Smooth muscle cell of the brain vasculature (primary cell): ENCODE results near the gene ZNF750.

Source experiments
- DNase-seq: peaks from one replicate; pipeline ENCODE4 v3.0.0-alpha.2; 2012; ENCODE audit warnings: low read depth, low spot score

Gene ZNF750

GRCh38 chr17:82859431-82860403 lies 19.9 kb upstream of the ZNF750 start:
- no peak for DNase-seq

- no peak for DNase-seq
Observed at GRCh38 chr17:82858376-82859126, 18.7 kb upstream of the ZNF750 start.

- DNase-seq = no peak
Observed at GRCh38 chr17:82856361-82856760, 16.5 kb upstream of the ZNF750 start.

DNA sequence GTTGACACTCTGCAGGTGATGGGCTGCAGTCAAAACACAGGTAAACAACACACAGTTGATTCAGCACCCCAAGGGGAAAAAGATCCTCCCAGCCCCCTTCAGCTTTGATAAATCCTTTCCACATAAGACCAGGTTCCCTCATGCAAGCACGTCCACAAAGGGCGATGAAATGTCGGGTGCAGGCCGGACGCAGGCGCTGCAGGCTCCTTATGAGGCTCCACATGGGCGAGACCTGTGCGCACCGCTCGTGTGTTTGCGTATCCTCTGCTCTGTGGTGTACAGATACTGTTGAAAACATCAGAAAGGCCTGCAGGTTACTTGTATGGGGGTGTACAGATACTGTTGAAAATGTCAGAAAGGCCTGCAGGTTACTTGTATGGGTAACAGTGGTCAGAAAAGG lies 14.4 kb upstream of the ZNF750 start:
- no peak for DNase-seq

DNA sequence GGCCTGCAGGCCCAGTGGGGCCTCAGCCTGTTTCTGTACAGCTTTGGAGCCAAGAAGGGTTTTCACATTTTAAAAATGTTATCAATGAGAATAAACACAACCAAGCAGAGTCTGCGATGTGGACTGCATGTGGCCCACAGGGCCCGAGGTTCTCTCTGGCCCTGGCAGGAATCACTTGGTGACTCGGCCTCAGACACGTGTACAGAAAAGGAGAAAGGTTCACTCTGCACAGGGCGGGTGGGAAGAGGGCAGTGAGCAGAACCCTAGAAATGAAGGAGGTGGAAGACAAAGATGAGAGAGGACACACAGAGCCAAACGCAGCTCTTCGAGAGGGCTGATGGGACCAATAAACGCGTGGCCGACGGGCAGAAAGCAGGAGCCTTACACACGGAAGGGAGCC lies 11.6 kb upstream of the ZNF750 start:
- DNase-seq = no peak

GRCh38 chr17:82849076-82849945 lies 9.5 kb upstream of the ZNF750 start:
- no peak for DNase-seq

DNA sequence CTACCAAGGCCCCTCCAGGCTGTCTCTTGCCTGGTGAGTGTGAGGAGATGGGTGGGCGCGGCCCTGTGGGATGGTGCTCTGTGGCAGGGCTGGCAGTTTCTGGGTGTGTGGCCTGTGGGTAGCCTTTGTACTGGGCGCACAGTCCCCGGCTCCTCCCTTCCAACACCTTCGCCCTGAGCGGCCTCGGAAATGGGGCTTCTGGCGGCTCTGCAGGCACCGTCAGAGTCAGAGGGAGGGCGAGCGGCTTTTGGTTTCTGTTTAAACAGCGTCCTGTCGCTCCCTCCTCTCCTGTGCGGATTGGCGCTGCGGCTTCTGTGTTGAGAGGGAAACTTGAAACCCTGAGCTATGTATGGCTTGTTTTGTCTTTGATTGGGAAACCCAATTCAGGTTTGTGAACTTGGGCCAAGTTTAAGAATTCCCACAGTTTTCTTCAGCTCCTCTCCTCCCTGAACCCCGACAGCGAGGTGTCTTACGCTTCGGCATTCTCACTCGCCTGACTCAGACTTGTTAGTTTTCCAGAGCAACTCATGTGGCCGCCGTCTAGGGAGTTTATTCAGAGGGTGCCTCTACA lies 8.3 kb upstream of the ZNF750 start:
- peak; percentile 66 for DNase-seq

DNA sequence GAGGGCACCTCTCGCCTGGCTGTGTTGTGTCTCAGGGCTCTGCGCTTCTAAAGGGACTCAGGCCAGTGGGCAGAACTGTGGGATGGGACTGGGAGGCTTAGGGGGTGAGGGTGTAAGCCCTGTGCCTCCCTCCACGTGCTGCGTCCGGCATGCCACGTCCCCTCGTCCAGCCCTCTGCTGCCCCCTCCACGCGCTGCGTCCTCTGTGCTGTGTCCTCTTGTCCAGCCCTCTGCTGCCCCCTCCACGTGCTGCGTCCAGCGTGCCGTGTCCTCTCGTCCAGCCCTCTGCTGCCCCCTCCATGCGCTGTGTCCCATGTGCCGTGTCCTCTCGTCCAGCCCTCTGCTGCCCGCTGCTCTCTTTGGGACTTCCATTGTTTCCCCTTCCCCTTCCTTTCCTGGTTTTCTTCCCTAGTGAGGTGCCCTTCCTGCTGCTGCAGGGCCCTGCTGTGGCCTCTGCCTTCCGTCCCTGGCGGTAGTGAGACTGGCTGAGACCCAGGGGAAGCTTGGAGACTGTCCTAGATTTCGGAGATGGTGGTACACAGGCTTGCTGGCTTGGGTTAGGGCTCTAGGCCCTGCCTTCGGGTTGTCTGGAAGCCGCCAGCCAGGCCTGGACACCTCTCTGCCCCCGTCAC lies 6.4 kb upstream of the ZNF750 start:
- no peak for DNase-seq

DNA sequence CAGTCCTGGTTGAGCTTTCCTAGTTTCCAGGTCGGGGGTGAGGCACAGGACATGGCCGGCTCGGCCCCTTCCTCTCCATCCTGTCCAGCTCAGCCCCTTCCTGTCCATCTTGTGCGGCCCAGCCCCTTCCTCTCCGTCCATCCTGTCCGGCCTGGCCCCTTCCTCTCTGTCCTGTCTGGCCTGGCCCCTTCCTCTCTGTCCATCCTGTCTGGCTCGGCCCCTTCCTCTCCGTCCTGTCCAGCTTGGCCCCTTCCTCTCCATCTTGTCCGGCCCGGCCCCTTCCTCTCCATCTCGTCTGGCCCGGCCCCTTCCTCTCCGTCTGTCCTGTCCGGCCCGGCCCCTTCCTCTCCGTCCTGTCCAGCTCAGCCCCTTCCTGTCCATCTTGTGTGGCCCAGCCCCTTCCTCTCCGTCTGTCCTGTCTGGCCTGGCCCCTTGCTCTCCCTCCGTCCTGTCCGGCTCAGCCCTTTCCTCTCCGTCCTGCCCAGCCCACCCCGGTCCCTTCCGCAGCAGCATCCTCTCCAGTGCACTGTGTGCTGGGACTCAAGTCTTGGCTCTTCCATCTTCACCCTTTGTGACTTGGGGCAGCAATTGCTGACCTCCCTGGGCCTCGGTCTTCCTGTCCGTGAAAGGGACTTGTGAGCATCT lies 5.5 kb upstream of the ZNF750 start:
- no peak for DNase-seq

GRCh38 chr17:82844796-82845162 lies 5.0 kb upstream of the ZNF750 start:
- DNase-seq = no peak

- no peak for DNase-seq
Observed at GRCh38 chr17:82843904-82844680, 4.3 kb upstream of the ZNF750 start.

GRCh38 chr17:82841921-82842596 lies 2.2 kb upstream of the ZNF750 start:
- DNase-seq = no peak

DNA sequence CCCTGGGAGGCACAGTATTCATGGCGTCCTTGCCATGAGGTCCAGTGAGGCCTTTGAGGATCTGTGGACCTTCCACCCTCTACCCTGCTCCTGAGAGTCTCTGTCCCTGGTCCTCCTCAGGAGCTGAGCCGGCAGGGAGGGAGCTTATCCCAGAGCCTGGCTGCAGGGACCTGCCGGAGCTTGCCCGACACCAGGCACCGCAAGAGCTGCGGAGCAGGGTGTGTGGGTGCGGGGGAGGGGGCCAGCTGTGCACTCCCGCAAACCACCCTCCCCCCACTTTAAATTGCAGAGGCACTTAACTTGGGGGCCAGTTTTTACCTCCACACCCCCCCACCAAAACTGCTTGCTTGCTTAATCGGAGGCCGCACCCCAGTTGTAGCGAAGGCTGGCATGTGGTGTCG lies 609 bp upstream of the ZNF750 start:
- DNase-seq = no peak

GRCh38 chr17:82838386-82839063 lies 1.3 kb downstream of the ZNF750 start:
- DNase-seq = no peak

GRCh38 chr17:82837586-82838320 lies 2.1 kb downstream of the ZNF750 start:
- no peak for DNase-seq

- no peak for DNase-seq
Observed at GRCh38 chr17:82836823-82837357, 2.9 kb downstream of the ZNF750 start.

DNA sequence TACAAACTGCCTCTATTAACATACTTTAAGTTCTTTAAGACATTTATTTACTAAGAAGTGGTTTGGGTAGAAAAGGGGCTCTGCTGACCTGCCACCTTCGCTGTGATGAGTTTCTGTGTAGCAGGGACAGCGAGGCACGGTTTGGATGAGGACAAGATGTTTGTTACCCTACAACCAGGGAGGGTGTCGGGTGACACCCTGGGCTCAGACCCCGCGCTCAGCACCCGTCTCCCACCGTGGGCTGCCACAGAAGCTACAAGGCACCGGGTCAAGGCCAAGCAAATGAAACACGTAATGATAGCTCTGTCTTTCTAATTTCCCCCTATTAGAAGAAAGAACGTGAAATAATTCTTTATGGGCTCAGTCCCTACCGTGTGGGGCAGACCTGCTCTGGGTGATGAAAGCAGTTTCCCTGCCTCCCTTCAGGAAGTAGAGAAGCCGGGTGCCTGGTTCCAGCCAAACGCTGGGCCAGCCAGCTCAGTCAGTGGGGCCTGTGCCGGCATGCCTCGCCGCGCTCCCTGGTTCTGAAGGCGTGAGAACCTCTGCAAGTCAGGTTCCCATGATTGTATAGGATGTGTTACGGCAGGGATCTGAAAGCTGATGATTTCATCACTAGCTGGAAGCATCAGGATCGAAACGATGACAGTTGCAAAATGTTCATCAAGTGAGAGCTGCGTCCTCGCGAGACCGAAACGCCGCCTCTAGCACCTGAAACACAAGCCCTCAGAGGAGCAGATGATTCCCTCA lies 3.9 kb downstream of the ZNF750 start:
- DNase-seq = no peak
